NCI-H446 (cell line): ENCODE measurements around the gene FATE1.

Experiments
- DNase-seq, 2 experiments: peaks; one replicate each; lab custom pipeline; 2025; lab: John Stamatoyannopoulos, UW

Gene FATE1

DNA sequence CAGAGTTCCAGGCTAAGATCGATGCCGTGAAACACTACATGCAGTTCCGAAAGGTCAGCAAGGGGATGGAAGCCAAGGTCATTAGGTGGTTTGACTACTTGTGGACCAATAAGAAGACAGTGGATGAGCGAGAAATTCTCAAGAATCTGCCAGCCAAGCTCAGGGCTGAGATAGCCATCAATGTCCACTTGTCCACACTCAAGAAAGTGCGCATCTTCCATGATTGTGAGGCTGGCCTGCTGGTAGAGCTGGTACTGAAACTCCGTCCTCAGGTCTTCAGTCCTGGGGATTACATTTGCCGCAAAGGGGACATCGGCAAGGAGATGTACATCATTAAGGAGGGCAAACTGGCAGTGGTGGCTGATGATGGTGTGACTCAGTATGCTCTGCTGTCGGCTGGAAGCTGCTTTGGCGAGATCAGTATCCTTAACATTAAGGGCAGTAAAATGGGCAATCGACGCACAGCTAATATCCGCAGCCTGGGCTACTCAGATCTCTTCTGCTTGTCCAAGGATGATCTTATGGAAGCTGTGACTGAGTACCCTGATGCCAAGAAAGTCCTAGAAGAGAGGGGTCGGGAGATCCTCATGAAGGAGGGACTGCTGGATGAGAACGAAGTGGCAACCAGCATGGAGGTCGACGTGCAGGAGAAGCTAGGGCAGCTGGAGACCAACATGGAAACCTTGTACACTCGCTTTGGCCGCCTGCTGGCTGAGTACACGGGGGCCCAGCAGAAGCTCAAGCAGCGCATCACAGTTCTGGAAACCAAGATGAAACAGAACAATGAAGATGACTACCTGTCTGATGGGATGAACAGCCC lies 28.0 kb downstream of the FATE1 start:
- DNase-seq: no peak

DNA sequence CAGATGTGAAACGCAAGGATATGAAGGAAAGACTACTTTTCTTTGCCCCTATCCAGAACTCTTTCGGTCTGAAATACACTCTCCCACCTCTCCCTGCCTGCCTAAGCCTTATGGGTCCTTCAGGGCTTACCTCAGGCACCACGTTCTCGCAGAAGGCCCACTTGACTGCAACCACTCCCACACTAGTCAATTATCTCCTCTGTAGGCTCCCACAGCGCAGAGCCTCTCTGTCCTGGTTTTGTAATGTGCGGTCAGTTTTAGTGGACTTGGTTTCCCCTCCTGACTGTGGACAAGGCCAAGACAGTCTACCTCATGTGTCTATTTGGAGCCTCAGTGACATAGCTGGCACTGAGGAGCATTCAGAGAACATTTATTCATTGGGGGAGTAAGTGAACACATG lies 29.8 kb downstream of the FATE1 start:
- DNase-seq: no peak

DNA sequence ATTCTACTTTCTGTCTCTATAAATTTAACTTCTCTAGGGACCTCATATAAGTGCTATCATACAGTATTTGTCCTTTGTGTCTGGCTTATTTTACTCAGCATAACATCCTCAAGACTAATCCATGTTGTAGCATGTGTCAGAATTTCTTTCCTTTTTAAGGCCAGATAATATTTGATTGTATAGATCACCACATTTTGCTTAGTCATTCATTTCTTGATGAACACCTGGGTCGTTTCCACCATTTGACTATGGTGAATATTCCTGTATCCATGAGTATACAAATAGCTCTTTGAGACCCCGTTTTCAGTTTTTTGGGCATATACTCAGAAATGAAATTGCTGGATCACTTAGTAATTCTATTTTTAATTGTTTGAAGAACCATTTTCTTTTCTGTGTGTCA lies 30.7 kb downstream of the FATE1 start:
- DNase-seq: no peak

DNA sequence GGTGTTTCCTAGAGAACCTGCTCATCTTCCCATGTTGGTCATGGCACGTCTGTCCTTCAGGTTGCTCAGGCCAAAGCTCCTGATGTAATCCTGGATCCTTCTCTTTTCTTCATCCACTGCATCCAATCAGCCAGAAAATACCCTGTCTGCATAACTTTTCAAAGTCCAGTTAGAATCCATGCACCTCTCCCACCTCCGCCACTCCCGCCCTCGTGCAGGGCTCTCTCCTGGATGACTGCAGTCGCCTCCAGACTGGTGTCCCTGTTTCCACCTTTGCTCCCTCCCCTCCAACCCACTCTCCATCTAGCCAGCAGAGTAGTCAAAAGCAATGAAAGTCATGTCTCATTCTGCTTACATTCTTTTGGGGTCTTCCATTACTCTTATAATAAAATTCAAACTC lies 34.7 kb downstream of the FATE1 start:
- no peak for DNase-seq

DNA sequence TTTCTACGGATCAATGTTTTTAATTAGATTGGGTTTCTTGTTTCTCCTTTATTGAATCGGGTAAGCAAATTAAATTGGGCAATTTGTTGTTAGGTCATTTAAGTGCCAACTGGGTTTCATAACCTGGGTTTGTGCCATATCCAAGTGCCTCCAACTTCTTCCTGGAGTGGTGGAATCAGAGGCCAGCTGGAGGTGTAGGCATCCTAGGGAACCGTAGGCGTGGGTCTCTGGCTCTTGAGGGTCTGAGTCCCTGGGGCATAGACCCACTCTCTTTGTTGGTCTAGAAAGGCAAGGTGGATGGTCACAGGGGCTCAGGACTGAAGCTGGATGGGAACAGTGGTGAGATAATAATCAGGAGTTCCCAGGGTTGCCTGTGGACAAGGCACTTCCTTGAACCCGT lies 37.0 kb downstream of the FATE1 start:
- DNase-seq: no peak

DNA sequence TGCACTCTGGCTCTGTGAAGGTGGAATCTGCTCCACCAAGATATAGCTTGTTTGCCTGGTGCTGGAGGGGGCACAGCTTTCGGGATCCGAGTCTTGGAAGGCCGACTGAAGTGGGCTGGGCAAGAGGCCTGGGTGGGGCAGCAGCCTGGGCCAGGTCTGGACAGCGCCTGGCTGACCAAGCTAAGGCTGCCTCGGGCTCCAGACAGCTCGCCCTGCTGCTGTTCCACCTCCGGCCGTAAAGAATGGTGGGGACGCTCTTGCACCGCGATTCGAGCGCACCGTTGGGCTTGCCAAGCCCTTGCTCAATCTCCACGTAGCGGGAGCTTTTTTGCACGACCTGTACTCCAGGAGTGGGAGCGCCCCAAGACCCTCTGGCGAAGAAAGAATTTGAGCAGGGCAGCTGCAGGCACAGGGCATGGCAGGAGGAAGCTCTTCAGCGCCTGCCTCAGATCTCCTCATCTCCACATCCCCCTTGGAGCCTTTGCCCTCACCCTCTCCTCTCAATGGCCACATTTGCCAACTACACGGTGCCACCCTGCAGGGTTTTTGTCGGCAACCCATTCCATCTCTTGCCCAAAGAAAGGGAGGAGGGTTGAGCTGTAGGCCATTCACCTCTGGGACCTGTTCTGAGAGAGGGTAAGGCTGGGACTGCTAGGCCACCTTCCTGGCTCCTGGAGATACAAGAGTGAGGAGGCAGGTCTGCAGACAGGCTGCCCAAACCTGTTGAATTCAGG lies 37.6 kb downstream of the FATE1 start:
- peak in 1 of 2 experiments; percentile 41 for DNase-seq

DNA sequence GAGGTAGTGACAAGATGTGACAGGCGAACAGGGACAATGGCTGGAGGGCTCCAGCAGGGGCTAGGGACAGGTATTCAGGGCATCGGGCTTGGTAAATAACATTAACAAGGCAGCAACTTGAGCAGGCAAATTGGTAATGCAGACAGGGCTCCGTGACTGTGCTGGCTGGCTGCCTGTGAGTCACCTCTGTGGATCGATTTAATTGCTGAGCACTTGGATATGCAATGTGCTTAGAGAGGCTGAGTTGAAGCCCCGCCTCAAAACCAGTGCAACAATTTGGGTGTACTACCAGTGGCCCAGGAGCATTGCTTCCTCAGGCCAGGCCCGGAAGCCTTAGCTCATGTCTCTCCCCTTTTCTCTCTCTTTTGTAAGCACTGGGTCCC lies 38.2 kb downstream of the FATE1 start:
- no peak for DNase-seq

DNA sequence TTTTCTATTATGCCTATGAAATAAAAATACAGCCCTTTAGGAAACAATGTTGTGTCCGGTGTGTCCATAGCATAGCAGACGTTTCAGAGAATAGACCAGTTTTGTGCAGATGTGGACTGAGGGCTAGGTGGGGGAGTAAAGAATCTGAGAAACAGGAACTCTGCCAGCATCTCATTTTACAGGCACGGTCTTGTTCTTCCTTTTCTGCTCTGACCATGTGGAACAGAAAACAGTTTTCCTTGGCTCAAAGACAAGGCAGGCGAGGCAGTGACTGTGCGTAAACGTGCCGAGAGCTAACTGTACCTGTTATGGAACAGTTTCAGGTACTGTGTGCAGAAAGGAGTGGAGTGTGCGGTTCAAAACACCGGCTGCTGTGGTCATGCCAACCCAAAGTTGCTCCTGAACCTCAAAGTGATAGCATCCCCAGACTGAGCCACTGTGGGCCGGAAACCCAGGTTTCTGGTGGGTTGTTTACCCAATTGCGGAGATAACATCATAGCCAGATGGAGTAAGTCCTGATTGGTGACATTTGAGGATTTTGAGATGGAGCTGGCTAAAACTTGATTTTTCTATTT lies 38.9 kb downstream of the FATE1 start:
- no peak for DNase-seq

DNA sequence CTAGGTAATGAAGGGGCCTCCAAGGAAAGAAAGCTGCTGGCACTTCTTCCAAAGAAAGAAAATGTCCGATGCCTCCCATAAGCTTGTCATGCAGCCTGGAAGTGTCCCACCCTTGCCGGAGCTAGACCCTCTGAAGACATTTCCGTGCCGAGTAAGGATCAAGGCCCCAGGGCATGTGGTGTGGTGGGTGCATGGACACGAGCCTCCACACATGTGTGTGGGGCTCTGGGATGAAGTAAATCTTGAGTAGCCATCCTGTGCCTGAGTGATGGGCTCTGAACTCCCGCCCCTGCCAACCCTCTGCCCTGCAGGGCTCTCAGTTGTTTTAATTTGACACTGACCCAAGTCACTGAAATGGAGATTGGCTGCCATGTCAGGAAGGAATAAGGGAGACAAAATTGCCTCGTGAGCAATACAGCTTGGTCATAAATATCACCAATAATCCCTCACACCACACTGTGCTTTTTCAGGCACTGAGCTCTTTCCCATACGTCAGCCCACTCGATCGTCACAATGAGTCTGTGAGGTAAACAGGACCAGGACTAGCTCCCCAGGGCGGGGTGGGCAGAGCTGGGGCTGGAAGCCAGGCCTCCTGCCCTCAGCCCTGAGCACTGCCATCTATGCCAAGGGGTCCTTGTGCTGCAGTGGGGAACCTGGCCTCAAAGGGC lies 43.3 kb downstream of the FATE1 start:
- DNase-seq: no peak

DNA sequence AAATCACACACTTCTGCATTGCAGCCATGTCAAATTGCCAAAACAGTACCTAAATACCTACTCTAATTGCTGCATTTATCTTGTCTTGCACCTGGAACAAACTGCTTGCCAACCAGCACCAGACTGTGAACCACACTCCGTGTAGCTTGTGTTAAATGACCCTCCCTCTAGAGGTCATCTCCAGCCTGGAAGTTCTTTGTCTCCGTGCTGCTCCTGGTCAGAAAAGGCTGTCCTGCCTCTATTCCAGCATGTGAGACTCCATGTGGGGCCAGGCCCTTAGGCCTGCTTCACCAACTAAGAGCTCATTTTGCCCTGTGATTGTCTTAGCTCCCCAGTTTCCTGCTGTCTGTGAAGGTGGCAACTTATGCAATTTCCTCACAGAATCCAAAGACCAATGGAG lies 47.0 kb downstream of the FATE1 start:
- DNase-seq: no peak

DNA sequence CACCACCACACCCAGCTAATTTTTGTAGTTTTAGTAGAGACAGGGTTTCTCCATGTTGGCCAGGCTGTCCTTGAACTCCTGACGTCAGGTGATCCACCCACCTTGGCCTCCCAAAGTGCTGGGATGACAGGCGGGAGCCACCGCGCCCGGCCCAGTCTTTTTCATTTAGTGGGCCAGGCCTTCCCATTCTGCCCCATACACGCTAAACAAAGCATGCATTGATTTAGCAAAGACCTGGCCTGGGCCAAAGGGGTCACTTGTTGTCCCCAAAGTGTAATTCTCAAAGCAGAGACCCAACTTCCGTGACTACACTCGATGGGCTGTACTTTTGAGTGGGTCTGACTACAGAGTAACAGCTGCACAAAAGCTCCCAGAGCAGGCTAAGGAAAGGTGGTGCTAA lies 47.9 kb downstream of the FATE1 start:
- DNase-seq: no peak

DNA sequence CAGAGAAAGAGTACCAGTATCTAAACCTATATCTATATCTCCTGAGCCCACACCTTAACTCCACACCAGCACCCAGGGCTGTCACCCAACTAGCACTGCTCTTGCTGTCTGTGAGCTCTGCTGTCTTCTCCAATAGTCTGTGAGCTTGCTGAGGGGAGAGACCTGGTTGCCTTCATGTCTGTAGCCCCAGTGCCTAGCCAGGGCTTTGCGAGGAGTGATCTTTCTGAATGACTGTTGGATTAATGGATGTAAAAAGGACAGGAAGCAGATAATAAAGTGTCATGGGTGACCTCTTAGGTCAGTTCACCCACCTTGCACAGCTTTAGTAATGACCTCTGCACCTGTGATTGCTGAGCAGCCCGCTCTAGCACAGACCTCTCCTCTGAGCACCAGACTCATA lies 49.2 kb downstream of the FATE1 start:
- no peak for DNase-seq

DNA sequence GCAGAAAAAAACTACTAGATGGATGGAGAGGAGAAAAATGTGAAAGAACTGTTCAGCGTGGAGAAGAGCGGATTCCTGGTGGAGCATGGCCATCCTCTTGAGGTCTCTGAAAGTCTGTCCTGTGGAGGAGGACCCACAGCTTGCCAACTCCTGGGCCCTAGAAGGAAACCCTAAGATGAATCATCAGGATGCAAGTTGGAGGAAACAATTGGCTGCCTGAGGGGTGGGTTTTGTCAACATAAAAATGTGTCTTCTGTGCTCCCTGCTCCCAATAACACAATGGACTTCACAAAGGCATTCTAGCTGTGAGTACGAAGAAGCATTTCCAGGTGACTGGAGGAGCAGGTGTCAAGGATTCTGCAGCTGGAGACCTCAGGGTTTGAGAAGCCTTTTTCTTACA lies 55.9 kb downstream of the FATE1 start:
- DNase-seq: no peak
